Hepatocyte (in vitro differentiated cells): ENCODE data around the gene AUTS2. TPM values are rescaled to one million over a fixed set of nuclear protein-coding genes. Genes with fewer than 3 reads are reported as not detected.

Source experiments
- DNase-seq: peaks from one replicate; pipeline ENCODE4 v3.0.0-alpha.2; 2016; ENCODE audit warnings: low spot score
- H2AFZ ChIP-seq: fragments of 200-600 bp; sonication (generic); 2 replicates; pipeline ENCODE4 v1.6.0; 2016; ENCODE audit warnings: antibody characterized with exemption, mild to moderate bottlenecking
- H3K27ac ChIP-seq: fragments of 200-600 bp; sonication (generic); 2 replicates; pipeline ENCODE4 v1.5.1; 2016; ENCODE audit warnings: mild to moderate bottlenecking
- H3K27me3 ChIP-seq: fragments of 200-600 bp; sonication (generic); 2 replicates; pipeline ENCODE4 v1.6.1; 2016
- H3K36me3 ChIP-seq: fragments of 200-600 bp; sonication (generic); replicated peaks from 2 replicates; pipeline ENCODE4 v1.5.1; 2016; ENCODE audit warnings: low read depth; ENCODE audit not compliant: insufficient read depth
- H3K4me1 ChIP-seq: fragments of 200-600 bp; sonication (generic); 2 replicates; pipeline ENCODE4 v1.5.1; 2016; ENCODE audit warnings: mild to moderate bottlenecking, moderate library complexity; ENCODE audit not compliant: insufficient read depth
- H3K4me2 ChIP-seq: fragments of 200-600 bp; sonication (generic); 2 replicates; pipeline ENCODE4 v1.6.0; 2016
- H3K4me3 ChIP-seq: fragments of 200-600 bp; sonication (generic); 2 replicates; pipeline ENCODE4 v1.5.1; 2016; ENCODE audit warnings: mild to moderate bottlenecking
- H3K79me2 ChIP-seq: fragments of 200-600 bp; sonication (generic); 2 replicates; pipeline ENCODE4 v1.6.0; 2017; ENCODE audit warnings: mild to moderate bottlenecking
- H3K9me2 ChIP-seq: fragments of 200-600 bp; sonication (generic); replicated peaks from 2 replicates; pipeline ENCODE4 v1.6.0; 2017; ENCODE audit warnings: mild to moderate bottlenecking; ENCODE audit not compliant: insufficient read depth
- H3K9me3 ChIP-seq: fragments of 200-600 bp; sonication (generic); 2 replicates; pipeline ENCODE4 v1.5.1; 2016; ENCODE audit warnings: low read depth, mild to moderate bottlenecking
- H4K20me1 ChIP-seq: fragments of 200-600 bp; sonication (generic); 2 replicates; pipeline ENCODE4 v1.6.0; 2016; ENCODE audit warnings: mild to moderate bottlenecking; ENCODE audit not compliant: insufficient read depth, poor library complexity, severe bottlenecking
- CTCF ChIP-seq: fragments of 200-600 bp; sonication (generic); IDR thresholded peaks from 2 replicates; pipeline ENCODE4 v1.5.1; 2016; ENCODE audit warnings: antibody characterized with exemption, mild to moderate bottlenecking; ENCODE audit not compliant: poor library complexity
- EZH2 ChIP-seq: fragments of 200-600 bp; sonication (generic); IDR thresholded peaks from 2 replicates; pipeline ENCODE4 v1.6.1; 2016; ENCODE audit warnings: antibody characterized with exemption, mild to moderate bottlenecking, borderline replicate concordance
- EZH2phosphoT487 ChIP-seq: fragments of 200-600 bp; sonication (generic); IDR thresholded peaks from one replicate; pipeline ENCODE4 v1.6.1; 2018; ENCODE audit warnings: antibody characterized with exemption, mild to moderate bottlenecking, low read depth, moderate library complexity; ENCODE audit not compliant: unreplicated experiment, severe bottlenecking
- WGBS: methylation state at CpG from one replicate; pipeline ENCODE4 v1.1.6; 2016; ENCODE audit warnings: low lambda C conversion rate; ENCODE audit errors: missing lambda C conversion rate; 5-methylcytosine and 5-hydroxymethylcytosine counted together
- polyA plus RNA-seq: library from polyadenylated mRNA; unstranded; fragments of >200 nt; fragmentation: Nextera tagmentation; extraction: Ambion mirVana; gene quantifications from 2 replicates; pipeline ENCODE4 v1.2.1, GENCODE V29; 2016
- total RNA-seq: library from RNA; depleted of rRNA; stranded (reverse); fragments of >200 nt; gene quantifications from 2 replicates; pipeline ENCODE4 v1.2.3, GENCODE V29; 2014

AUTS2 gene
- total and polyA plus RNA-seq, 2 experiments from 2014 or later: 34.4 to 40.9 TPM

- TF ChIP-seq EZH2phosphoT487: no peak
- TF ChIP-seq EZH2: no peak
- TF ChIP-seq CTCF: no peak
- Histone ChIP-seq H3K9me2 (no peaks in the 10 kb centered on the region), H3K4me1 (no peaks in the 10 kb centered on the region), H3K4me2 (no peak overlapping the region), H4K20me1 (peaks cover 6% of the 10 kb centered on the region), H3K4me3 (no peak overlapping the region), H2AFZ (no peak overlapping the region), H3K9me3 (no peaks in the 10 kb centered on the region), H3K36me3 (no peaks in the 10 kb centered on the region), H3K79me2 (peaks cover 24% of the 10 kb centered on the region), H3K27me3 (no peaks in the 10 kb centered on the region), H3K27ac (no peak overlapping the region)
- DNase-seq: no peak
- 77% methylated on average over 5 of the region's 5 CpGs for WGBS
These were observed 100.0 kb downstream of the AUTS2 start for GRCh38 chr7:69698109-69698825.

GRCh38 chr7:69699931-69700330 is 101.7 kb downstream of the AUTS2 start:
- H3K4me1 ChIP-seq: no peaks in the 10 kb centered on the region
- H3K27me3 ChIP-seq: no peaks in the 10 kb centered on the region
- TF ChIP-seq EZH2phosphoT487 (no peak), CTCF (no peak), EZH2 (no peak)
- H3K79me2 ChIP-seq: peaks cover 14% of the 10 kb centered on the region
- no peaks in the 10 kb centered on the region for H3K9me2 ChIP-seq
- H2AFZ ChIP-seq: no peak overlapping the region
- H3K4me3 ChIP-seq: no peak overlapping the region
- DNase-seq: no peak
- H3K36me3 ChIP-seq: no peaks in the 10 kb centered on the region
- 97% methylated on average over 2 of the region's 2 CpGs for WGBS
- no peak overlapping the region for H3K4me2 ChIP-seq
- H3K9me3 ChIP-seq: no peaks in the 10 kb centered on the region
- peaks cover 6% of the 10 kb centered on the region for H4K20me1 ChIP-seq
- H3K27ac ChIP-seq: no peak overlapping the region

- H2AFZ ChIP-seq: no peak overlapping the region
- WGBS: 85% methylated on average over 3 of the region's 3 CpGs
- H3K27me3 ChIP-seq: no peaks in the 10 kb centered on the region
- no peak for DNase-seq
- H3K9me2 ChIP-seq: no peaks in the 10 kb centered on the region
- no peak overlapping the region for H3K27ac ChIP-seq
- peaks cover 15% of the 10 kb centered on the region for H3K79me2 ChIP-seq
- no peaks in the 10 kb centered on the region for H3K36me3 ChIP-seq
- no peak overlapping the region for H3K4me3 ChIP-seq
- peaks cover 6% of the 10 kb centered on the region for H4K20me1 ChIP-seq
- H3K9me3 ChIP-seq: no peaks in the 10 kb centered on the region
- no peak for TF ChIP-seq EZH2phosphoT487
- no peak for TF ChIP-seq EZH2
- no peaks in the 10 kb centered on the region for H3K4me1 ChIP-seq
- no peak overlapping the region for H3K4me2 ChIP-seq
These were observed 102.1 kb downstream of the AUTS2 start for GRCh38 chr7:69700331-69700730.

GRCh38 chr7:69701288-69701687 is 103.0 kb downstream of the AUTS2 start:
- H2AFZ ChIP-seq: no peak overlapping the region
- 77% methylated on average over 5 of the region's 5 CpGs for WGBS
- no peaks in the 10 kb centered on the region for H3K36me3 ChIP-seq
- peaks cover 17% of the 10 kb centered on the region for H3K79me2 ChIP-seq
- H4K20me1 ChIP-seq: peaks cover 6% of the 10 kb centered on the region
- no peak overlapping the region for H3K4me3 ChIP-seq
- H3K9me2 ChIP-seq: no peaks in the 10 kb centered on the region
- H3K9me3 ChIP-seq: no peaks in the 10 kb centered on the region
- no peak for TF ChIP-seq CTCF
- TF ChIP-seq EZH2phosphoT487: no peak
- no peak for TF ChIP-seq EZH2
- no peaks in the 10 kb centered on the region for H3K4me1 ChIP-seq
- H3K27ac ChIP-seq: no peak overlapping the region
- no peak for DNase-seq
- no peak overlapping the region for H3K4me2 ChIP-seq
- H3K27me3 ChIP-seq: no peaks in the 10 kb centered on the region
